ENCODE data around the gene PTCD1.

DNA sequence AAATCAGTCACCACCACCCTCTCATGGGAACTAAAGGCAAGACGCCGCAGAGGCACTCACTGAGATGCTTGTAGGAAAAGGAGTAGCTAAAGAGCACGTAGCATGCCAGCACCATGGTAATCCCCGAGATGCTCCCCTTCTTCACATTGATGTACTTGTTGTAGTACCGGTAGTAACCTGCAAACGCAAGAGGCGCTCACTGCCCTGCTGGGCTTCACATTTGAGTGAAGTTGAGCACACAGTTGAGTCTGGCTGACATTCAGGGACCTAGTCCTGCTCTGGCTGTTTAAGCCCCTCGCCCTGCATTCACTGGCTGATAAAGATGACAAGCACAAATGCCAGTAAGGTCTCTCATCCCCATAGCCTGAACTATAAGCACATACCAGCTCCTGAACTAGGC lies 20.5 kb upstream of the PTCD1 start:
- TF ChIP-seq, protein P1, sequence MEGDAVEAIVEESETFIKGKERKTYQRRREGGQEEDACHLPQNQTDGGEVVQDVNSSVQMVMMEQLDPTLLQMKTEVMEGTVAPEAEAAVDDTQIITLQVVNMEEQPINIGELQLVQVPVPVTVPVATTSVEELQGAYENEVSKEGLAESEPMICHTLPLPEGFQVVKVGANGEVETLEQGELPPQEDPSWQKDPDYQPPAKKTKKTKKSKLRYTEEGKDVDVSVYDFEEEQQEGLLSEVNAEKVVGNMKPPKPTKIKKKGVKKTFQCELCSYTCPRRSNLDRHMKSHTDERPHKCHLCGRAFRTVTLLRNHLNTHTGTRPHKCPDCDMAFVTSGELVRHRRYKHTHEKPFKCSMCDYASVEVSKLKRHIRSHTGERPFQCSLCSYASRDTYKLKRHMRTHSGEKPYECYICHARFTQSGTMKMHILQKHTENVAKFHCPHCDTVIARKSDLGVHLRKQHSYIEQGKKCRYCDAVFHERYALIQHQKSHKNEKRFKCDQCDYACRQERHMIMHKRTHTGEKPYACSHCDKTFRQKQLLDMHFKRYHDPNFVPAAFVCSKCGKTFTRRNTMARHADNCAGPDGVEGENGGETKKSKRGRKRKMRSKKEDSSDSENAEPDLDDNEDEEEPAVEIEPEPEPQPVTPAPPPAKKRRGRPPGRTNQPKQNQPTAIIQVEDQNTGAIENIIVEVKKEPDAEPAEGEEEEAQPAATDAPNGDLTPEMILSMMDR (IDR thresholded peaks at IDR 0.05), result no peak
- TF ChIP-seq POLR2A (IDR thresholded peaks at IDR 0.05), result no peak

Measured in testis (tissue), 2 donors.